HG03066 (cell line): ENCODE results near the gene B3GAT1.

Experiments used
- ATAC-seq: cut with Tn5 transposase; IDR thresholded peaks from one replicate; pipeline ENCODE4 v1.9.1; 2021; ENCODE audit warnings: low read depth; ENCODE audit not compliant: unreplicated experiment

Gene B3GAT1

GRCh38 chr11:134340354-134340964 lies 71.6 kb downstream of the B3GAT1 start:
- no peak for ATAC-seq

- ATAC-seq: no peak
Observed at GRCh38 chr11:134339756-134340155, 72.3 kb downstream of the B3GAT1 start.

GRCh38 chr11:134338654-134339053 lies 73.4 kb downstream of the B3GAT1 start:
- no peak for ATAC-seq

- no peak for ATAC-seq
Observed at GRCh38 chr11:134338068-134338467, 74.0 kb downstream of the B3GAT1 start.

GRCh38 chr11:134337051-134337450 lies 75.0 kb downstream of the B3GAT1 start:
- no peak for ATAC-seq

GRCh38 chr11:134334796-134335571 lies 77.1 kb downstream of the B3GAT1 start:
- no peak for ATAC-seq

GRCh38 chr11:134333946-134334345 lies 78.1 kb downstream of the B3GAT1 start:
- no peak for ATAC-seq

- ATAC-seq: no peak
Observed at GRCh38 chr11:134333312-134333711, 78.7 kb downstream of the B3GAT1 start.

- ATAC-seq: no peak
Observed at GRCh38 chr11:134332782-134333181, 79.3 kb downstream of the B3GAT1 start.

- ATAC-seq: no peak
Observed at GRCh38 chr11:134332189-134332631, 79.8 kb downstream of the B3GAT1 start.

GRCh38 chr11:134331354-134332188 lies 80.5 kb downstream of the B3GAT1 start, which contains the start of gene GLB1L2:
TSS of gene GLB1L2 (plus strand) at chr11:134331988. CDS start at chr11:134332062, 74 bp downstream.
- ATAC-seq: peak; percentile 50

GRCh38 chr11:134330611-134331353 lies 81.3 kb downstream of the B3GAT1 start:
- no peak for ATAC-seq
